ENCODE results near the gene ANXA8.

- no peak for TF ChIP-seq EZH2 (IDR thresholded peaks at IDR 0.05; ENCODE audit: borderline replicate concordance, low read depth, low read length, severe bottlenecking)
- TF ChIP-seq, protein P1, sequence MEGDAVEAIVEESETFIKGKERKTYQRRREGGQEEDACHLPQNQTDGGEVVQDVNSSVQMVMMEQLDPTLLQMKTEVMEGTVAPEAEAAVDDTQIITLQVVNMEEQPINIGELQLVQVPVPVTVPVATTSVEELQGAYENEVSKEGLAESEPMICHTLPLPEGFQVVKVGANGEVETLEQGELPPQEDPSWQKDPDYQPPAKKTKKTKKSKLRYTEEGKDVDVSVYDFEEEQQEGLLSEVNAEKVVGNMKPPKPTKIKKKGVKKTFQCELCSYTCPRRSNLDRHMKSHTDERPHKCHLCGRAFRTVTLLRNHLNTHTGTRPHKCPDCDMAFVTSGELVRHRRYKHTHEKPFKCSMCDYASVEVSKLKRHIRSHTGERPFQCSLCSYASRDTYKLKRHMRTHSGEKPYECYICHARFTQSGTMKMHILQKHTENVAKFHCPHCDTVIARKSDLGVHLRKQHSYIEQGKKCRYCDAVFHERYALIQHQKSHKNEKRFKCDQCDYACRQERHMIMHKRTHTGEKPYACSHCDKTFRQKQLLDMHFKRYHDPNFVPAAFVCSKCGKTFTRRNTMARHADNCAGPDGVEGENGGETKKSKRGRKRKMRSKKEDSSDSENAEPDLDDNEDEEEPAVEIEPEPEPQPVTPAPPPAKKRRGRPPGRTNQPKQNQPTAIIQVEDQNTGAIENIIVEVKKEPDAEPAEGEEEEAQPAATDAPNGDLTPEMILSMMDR (IDR thresholded peaks at IDR 0.05; ENCODE audit: borderline replicate concordance, extremely low read depth, low read length, poor library complexity, severe bottlenecking) = no peak
Measured at GRCh38 chr10:47458466-47459154, 25.3 kb downstream of the ANXA8 start.

Data from DND-41 (cell line).